Choroid plexus epithelial cell (primary cell): ENCODE data around the gene DOCK2.

Source experiments
- DNase-seq: peaks from one replicate; pipeline ENCODE4 v3.0.0-alpha.2; 2010; ENCODE audit warnings: low read depth
- H3K4me3 ChIP-seq: 2 replicates; pipeline ENCODE4 v1.5.1; 2011; ENCODE audit warnings: low read depth, mild to moderate bottlenecking, control low read depth, low read length, moderate library complexity
- CTCF ChIP-seq: conservative IDR thresholded peaks from 2 replicates; pipeline ENCODE4 v1.5.1; 2011; ENCODE audit warnings: low read depth, mild to moderate bottlenecking, control low read depth, inconsistent platforms, low read length, moderate library complexity

Gene DOCK2

GRCh38 chr5:170053896-170054295 is 416.8 kb downstream of the DOCK2 start:
- TF ChIP-seq CTCF = no peak
- DNase-seq = no peak

GRCh38 chr5:170055606-170056005 is 418.5 kb downstream of the DOCK2 start:
- DNase-seq = no peak
- no peak overlapping the region for H3K4me3 ChIP-seq
- no peak for TF ChIP-seq CTCF

More at GRCh38 chr5:170053896-170054295, 416.8 kb downstream of the DOCK2 start:
- H3K4me3 ChIP-seq = no peak overlapping the region

GRCh38 chr5:170056561-170057267 is 419.6 kb downstream of the DOCK2 start:
- no peak for TF ChIP-seq CTCF
- H3K4me3 ChIP-seq = no peak overlapping the region
- DNase-seq = no peak

GRCh38 chr5:170057311-170057710 is 420.2 kb downstream of the DOCK2 start:
- no peak overlapping the region for H3K4me3 ChIP-seq
- TF ChIP-seq CTCF = no peak
- DNase-seq = no peak

- DNase-seq = no peak
- no peak for TF ChIP-seq CTCF
- no peak overlapping the region for H3K4me3 ChIP-seq
These were observed 422.1 kb downstream of the DOCK2 start for GRCh38 chr5:170059221-170059620.

- DNase-seq = no peak
- TF ChIP-seq CTCF = no peak
- H3K4me3 ChIP-seq = no peak overlapping the region
These were observed 430.1 kb downstream of the DOCK2 start for GRCh38 chr5:170067152-170067551.

- no peak overlapping the region for H3K4me3 ChIP-seq
- no peak for TF ChIP-seq CTCF
- no peak for DNase-seq
These were observed 430.6 kb downstream of the DOCK2 start for GRCh38 chr5:170067574-170068170.
